WERI-Rb-1 (cell line): ENCODE measurements around the gene TPM1.

Source experiments
- DNase-seq: peaks from one replicate; pipeline ENCODE4 v3.0.0-alpha.2; 2020
- H3K27ac ChIP-seq: fragments of 250-450 bp; sonication (Bioruptor Pico); 2 replicates; pipeline ENCODE4 v1.5.1; 2020; ENCODE audit warnings: mild to moderate bottlenecking, moderate library complexity
- H3K27me3 ChIP-seq: fragments of 250-450 bp; sonication (Bioruptor Pico); 2 replicates; pipeline ENCODE4 v1.5.1; 2021; ENCODE audit warnings: mild to moderate bottlenecking, low read depth, moderate library complexity; ENCODE audit not compliant: insufficient read depth, severe bottlenecking
- H3K36me3 ChIP-seq: fragments of 250-450 bp; sonication (Bioruptor Pico); 2 replicates; pipeline ENCODE4 v1.5.1; 2020; ENCODE audit warnings: mild to moderate bottlenecking, moderate library complexity
- H3K4me3 ChIP-seq: 2 replicates; pipeline ENCODE4 v1.5.1; 2011; ENCODE audit warnings: low read depth, mild to moderate bottlenecking, control low read depth, low read length
- H3K9me3 ChIP-seq: fragments of 250-450 bp; sonication (Bioruptor Pico); 2 replicates; pipeline ENCODE4 v1.5.1; 2021; ENCODE audit warnings: mild to moderate bottlenecking, moderate library complexity; ENCODE audit not compliant: severe bottlenecking
- TF ChIP-seq, protein P1 (sequence below): IDR thresholded peaks from 2 replicates; pipeline ENCODE4 v1.5.1; 2011; ENCODE audit warnings: low read depth, mild to moderate bottlenecking, control low read depth, inconsistent platforms, low read length

Gene TPM1

DNA sequence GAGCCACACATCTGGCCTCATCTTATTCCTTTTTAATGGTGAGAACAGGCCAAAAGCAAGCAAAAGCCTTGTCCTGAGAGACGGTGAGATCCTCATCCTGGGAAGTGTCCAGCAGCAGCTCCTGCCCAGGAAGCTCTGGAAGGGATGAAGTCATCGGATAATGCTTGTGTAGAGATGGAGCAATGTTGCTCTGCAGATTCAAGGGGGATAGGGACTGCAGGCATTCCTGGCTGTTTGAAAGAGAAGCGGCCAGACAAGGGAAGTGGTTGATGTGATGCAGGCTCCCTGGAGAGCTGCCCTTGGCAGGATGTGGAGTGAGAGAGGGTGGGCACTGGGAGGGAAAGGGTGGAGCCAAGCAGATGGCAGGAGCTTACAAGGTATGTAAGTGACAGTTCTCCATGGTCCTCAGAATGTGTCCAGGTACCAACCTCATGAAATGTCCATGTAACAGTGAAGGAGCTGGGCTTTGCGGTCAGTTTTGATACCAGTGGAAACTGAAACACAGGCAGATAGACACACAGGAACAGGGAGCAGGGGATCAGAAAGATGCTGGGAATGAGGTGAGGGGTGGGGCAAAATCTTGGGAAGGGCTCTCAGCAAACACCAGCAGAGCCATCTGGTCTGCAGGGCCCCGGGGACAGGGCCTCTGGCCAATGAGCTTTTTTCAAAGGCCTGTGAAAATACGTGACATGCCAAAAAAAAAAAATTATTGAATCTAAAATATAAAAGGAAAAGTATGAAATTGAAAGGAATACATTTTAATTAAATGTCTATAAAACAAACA lies 46.9 kb downstream of the TPM1 start:
- Histone ChIP-seq H3K4me3 (no peak overlapping the region), H3K9me3 (no peaks in the 10 kb centered on the region), H3K27ac (no peak overlapping the region), H3K36me3 (no peaks in the 10 kb centered on the region), H3K27me3 (no peaks in the 10 kb centered on the region)
- DNase-seq = peak; percentile 24
- TF ChIP-seq, protein P1, sequence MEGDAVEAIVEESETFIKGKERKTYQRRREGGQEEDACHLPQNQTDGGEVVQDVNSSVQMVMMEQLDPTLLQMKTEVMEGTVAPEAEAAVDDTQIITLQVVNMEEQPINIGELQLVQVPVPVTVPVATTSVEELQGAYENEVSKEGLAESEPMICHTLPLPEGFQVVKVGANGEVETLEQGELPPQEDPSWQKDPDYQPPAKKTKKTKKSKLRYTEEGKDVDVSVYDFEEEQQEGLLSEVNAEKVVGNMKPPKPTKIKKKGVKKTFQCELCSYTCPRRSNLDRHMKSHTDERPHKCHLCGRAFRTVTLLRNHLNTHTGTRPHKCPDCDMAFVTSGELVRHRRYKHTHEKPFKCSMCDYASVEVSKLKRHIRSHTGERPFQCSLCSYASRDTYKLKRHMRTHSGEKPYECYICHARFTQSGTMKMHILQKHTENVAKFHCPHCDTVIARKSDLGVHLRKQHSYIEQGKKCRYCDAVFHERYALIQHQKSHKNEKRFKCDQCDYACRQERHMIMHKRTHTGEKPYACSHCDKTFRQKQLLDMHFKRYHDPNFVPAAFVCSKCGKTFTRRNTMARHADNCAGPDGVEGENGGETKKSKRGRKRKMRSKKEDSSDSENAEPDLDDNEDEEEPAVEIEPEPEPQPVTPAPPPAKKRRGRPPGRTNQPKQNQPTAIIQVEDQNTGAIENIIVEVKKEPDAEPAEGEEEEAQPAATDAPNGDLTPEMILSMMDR = no peak

DNA sequence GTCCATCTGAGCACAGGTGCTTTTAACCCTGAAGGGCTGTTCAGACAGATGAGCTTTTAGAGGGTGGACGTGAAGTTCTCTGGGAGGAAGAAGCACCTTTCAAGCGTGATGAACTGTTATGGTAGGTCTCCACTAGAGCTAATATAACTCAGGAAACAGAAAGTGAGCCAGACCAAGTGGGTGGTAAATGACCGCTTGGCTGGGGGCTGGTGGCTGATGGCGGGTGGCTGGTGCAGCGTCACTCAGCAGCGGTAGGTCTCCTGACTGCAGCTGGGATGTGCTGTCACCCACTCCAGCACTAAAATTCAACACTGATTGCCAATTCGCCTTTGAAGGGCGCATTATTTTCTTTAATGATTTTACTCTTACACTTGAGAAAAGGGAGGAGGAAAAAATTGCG lies 47.9 kb downstream of the TPM1 start:
- Histone ChIP-seq H3K36me3 (no peaks in the 10 kb centered on the region), H3K9me3 (no peaks in the 10 kb centered on the region), H3K27me3 (no peaks in the 10 kb centered on the region), H3K27ac (no peak overlapping the region), H3K4me3 (no peak overlapping the region)
- DNase-seq = no peak
- TF ChIP-seq, protein P1 = no peak

DNA sequence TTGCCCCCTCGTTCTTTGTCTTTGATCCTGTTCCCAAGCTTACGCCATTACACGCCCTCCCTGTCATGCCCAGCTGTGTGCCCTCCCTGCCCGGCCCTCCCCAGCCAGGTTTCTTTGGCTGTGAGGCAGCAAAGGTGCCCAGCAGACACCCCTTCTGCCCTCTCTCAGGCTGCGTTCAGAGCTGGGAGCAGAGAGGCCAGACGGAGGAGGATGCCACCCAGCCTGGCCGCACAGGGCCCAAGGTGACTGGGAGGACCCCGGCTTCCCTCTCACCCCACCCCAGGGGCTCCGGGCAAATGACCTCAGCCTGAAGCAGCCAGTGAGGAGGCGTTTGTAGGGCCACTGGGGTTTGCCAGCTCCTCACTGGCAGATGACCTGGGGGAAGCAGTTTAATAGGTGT lies 48.3 kb downstream of the TPM1 start:
- H3K27ac ChIP-seq = no peak overlapping the region
- H3K4me3 ChIP-seq = no peak overlapping the region
- no peaks in the 10 kb centered on the region for H3K9me3 ChIP-seq
- TF ChIP-seq, protein P1 = no peak
- H3K36me3 ChIP-seq = no peaks in the 10 kb centered on the region
- H3K27me3 ChIP-seq = no peaks in the 10 kb centered on the region
- no peak for DNase-seq

DNA sequence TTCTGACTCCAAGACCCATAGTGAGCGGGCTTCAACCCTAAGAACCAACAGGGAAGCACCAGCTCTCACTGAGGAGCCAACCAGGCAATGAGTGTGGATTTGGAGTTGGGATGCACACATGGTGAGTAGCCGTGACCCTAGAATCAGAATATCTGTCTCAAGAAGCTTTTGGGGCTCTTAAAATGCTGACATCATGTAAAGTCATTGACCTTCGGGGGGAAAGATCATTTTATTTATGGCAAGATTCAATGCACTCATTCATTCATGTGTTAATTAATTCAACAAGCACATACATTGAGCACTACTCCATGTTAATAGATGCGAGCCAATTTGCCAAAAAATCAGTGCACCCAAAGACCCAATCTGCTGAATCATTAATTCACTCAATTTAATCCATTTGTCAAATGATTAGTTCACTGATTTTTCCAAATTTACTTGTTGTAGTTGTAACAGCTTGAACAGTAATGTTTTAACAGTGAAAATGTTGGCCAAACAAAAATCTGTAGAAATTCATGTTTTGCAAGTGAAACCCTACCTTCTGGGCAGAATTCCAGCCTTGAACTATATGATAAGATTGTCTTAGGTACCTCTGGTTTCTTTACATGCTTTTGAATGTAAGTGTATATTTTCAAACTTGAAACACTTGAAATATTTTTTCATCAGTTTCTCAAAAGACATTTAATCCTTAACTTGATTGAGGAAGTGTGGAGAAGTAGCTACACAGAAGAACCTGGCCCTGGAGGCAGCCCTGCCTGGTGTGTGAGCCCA lies 49.3 kb downstream of the TPM1 start:
- DNase-seq = no peak
- Histone ChIP-seq H3K27ac (no peak overlapping the region), H3K36me3 (no peaks in the 10 kb centered on the region), H3K9me3 (no peaks in the 10 kb centered on the region), H3K27me3 (no peaks in the 10 kb centered on the region), H3K4me3 (no peak overlapping the region)
- TF ChIP-seq, protein P1 = no peak

DNA sequence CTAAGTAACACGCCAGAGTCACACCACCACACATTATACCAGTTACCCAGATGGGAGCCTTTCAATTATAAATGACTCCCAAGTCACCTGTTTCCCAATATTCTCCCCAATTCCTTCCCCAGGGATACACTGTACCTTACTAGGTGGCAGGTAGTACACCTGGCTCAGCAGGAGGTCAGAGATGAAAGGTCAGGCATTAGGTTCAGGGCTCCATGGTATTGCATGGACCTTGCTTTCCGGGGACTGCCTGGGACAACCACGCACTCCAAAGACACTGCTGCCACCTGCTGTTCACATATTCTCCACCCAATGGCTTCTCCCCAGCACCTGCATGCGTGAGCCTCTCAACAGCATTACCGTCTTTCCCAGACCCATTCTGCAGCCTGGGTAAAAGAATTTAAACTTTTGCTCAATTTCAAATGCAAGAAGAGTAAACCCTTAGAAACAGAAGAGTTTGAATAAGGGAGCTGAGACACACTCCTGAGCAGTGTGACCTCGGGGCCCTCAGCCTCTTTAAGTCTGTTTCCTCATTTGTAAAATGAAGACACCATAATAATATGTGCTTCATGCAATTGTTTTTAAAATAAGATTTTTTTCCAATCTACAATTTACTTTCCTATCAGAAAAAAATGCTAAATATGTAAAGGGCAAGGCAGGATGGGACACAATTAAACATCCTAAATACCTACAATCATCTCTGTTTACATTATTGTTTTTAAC lies 51.1 kb downstream of the TPM1 start:
- H3K27me3 ChIP-seq = no peaks in the 10 kb centered on the region
- H3K36me3 ChIP-seq = no peaks in the 10 kb centered on the region
- H3K27ac ChIP-seq = no peak overlapping the region
- peak; percentile 84 for DNase-seq
- H3K9me3 ChIP-seq = no peaks in the 10 kb centered on the region
- H3K4me3 ChIP-seq = no peak overlapping the region
- TF ChIP-seq, protein P1 = peak; percentile 95
